Dermis microvascular lymphatic vessel endothelial cell (primary cell): ENCODE results near the gene OPALIN. TPM values are rescaled to one million over a fixed set of nuclear protein-coding genes. Genes with fewer than 3 reads are reported as not detected.

Experiments used
- DNase-seq, 2 donors: peaks; one replicate each; pipeline versions ENCODE4 v3.0.0 to v3.0.0-alpha.2; 2010; ENCODE audit warnings: low read depth in 2 of 2
- total RNA-seq: library from RNA; depleted of rRNA; stranded (reverse); fragments of >200 nt; gene quantifications from 2 replicates; pipeline ENCODE4 v1.2.1, GENCODE V29; 2014

Gene OPALIN, protein sequence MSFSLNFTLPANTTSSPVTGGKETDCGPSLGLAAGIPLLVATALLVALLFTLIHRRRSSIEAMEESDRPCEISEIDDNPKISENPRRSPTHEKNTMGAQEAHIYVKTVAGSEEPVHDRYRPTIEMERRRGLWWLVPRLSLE
- not detected in 2 replicates for total RNA-seq

DNA sequence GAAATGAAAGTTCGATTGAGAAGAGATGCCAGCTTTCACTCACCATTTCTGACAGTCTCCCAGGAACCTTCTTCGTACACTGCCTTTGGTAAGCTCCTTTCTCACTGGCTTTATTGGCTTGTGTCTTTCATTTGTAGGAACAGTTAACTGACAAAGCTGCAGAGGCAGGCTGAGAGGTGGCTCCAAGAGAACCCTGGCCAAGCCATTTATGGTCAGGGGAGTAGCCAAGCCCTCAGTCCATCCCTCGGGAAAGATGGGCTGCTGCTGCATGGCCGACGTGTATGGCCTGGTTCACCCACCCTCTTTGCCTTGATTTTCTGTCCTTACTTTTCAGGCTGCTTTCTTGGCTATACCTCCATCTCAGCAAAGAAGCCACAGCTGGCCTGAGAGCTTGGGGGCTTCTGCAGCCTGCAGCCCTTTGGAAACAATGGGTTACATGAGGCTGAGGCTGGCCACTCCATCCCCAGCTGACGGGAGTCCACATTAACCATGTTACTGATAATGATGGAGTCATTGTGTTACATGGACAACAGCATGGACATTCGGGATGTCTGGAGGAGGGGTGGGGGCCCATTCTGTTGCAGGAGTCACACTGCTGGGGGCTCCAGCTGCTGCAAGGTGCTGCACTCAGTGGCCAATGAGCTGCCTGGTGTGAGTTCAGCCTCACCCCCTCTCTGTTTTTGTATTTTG is at the start of gene OPALIN:
Gene OPALIN, minus strand, starts transcription at position 152 of the 690 bp plus-strand sequence. Its CDS starts 106 bp downstream, at position 46.
- no peak for DNase-seq

DNA sequence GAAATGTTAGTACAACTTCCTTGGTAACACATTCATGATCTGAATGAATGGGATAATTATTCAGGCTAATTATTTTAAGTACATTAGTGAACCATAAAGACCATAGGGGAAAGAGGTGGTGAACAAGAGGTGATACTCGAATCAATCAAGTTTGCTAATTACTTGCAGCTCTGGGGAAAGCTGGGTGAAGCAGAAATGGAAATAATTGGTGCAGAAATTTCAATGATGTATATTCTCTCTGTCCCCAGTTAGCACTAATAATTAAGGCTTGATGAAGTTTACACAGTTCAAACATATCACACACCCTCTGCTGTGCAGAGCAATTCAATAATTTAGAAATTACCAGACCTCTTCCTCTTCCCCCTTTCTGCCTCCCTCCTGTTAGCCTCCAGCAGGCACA is 49.4 kb upstream of the OPALIN start:
- no peak for DNase-seq

DNA sequence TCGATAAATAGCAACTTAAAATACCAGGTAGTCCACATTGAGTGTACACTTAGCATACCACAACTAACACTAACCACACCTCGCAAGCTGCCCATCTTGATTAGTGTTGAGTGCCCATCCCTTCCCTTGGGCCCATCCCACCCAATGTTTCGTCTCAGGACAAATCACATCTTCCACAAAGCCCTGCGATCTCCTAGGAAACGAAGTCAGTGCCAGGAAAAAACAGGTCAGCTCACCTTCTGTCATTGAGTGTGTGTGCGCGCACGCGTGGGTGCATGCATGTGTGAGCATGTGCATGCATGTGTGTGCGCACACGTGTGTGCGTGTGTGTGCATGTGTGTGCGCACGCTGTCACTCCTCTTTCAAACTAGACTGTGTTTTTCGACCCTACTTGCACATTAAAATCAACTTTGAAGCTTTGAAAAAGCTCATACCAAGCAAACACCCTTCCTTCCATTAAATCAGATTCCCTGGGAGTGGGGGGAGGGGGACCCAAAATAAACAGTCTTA is 48.8 kb upstream of the OPALIN start:
- DNase-seq, result no peak

DNA sequence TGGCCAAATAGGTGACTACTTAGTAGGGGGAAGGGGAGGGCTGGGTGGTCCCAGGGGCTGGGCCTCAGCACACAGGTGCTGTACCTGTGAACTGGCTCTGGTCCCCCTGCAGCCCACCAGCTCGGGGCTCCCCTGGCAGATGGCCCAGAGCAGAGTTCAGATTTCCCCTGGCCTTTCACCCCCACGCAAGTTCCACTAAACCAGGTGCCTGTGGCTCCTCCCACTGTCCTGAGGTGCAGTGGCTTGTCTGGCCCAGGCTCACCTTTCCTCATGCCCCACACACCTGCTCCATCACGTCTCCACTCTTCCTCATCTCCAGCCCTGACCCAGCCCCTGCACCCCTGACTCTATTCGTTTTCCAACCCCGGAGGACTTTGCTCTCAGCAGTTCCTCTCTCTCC is 47.3 kb upstream of the OPALIN start:
- DNase-seq, result no peak

DNA sequence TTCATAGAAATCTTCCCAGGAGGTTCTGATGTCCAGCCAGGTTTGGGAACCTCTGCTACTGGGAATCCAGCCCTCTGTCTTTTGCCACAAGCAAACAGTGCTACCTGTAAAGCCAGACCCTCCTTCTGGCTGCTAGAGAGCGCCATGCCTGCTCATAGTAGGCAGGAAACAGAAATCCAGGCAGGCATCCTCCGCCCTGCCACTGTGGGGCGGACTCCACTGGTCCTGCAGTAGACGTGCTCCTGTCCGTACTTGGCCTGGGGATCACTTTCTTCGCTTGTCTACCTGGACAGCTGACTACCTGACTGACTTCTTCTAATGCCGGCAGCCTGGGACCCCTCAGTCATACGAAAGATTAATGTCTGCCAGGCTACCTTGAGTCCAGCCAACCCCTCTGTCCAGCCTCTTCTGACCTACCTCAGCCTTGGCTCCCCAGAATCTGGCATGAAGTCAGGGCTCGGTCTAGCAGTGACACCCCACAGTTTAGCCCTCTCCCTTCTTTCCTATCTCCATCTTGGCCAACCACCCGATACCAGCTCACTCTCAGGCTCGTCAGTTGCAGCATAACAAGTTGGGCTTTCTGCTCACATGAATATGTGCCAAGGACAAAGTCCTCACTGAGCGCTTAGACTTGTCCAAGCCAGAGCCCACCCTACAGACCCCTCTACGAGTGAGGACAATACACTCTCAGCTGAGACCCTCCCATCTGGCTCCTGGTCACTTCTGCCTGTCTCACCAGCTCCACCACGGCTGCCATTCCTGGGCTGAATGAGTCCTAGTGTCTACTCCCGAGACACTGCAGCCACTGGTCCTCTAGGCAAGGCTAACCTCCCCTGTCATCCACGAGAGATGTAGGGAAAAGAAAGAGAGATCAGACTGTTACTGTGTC is 43.9 kb upstream of the OPALIN start:
- no peak for DNase-seq

DNA sequence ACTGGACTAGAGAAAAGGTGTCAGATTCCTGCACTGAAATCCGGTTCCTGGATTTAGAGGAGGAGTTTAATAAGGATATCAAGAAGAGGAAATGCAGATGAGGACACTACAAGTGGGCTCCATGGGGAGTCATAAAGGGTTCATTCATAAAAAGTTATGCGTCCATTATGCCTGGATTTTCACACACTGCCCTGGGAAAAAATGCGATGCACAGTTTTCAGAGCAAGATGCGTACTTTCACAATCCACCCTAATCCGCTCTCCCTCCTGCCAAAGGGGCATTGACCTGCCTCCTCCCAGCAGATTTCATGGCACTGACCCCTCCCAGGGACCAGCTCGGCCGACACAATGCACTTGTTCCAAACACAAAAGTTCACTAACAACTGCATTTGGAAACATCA is 42.2 kb upstream of the OPALIN start:
- no peak for DNase-seq

DNA sequence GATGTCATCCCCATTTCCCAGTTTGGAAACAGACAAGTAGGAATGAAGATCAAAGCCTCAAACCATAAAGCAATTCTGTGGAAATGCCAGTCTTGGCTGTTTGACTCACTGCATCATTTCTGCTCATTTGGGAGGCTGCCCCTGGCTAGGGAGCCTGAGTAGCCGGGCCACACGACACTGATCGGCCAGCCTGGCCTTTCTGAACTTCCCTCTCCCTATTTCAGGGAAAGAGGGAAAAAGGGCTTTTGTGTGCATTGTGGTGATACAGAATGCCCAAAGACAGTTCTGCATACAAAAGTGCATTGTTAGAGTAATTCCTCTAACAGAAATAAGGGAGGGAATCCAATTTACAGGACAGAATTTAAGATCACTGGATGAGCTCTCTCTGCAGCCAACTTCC is 41.7 kb upstream of the OPALIN start:
- DNase-seq, result no peak

DNA sequence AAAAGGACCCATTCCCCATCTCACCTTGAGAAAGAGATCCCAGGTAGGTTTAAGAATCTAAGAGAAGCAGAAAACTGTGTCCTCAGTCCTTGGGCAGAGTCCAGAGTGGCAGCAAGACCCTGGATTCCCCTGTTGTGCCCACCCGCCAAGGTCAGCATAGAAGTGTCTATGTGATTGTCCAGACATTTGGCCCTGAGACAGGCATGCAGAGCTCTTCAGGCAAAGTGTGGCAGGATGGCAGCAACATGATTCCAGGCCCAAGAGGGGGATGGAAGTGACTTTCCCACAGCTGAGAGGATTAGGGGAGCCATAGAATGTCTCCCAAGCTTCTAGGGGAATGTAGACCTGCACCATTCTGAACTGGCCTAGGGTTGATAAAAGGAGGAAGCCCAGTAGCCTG is 39.1 kb upstream of the OPALIN start:
- DNase-seq, result no peak

DNA sequence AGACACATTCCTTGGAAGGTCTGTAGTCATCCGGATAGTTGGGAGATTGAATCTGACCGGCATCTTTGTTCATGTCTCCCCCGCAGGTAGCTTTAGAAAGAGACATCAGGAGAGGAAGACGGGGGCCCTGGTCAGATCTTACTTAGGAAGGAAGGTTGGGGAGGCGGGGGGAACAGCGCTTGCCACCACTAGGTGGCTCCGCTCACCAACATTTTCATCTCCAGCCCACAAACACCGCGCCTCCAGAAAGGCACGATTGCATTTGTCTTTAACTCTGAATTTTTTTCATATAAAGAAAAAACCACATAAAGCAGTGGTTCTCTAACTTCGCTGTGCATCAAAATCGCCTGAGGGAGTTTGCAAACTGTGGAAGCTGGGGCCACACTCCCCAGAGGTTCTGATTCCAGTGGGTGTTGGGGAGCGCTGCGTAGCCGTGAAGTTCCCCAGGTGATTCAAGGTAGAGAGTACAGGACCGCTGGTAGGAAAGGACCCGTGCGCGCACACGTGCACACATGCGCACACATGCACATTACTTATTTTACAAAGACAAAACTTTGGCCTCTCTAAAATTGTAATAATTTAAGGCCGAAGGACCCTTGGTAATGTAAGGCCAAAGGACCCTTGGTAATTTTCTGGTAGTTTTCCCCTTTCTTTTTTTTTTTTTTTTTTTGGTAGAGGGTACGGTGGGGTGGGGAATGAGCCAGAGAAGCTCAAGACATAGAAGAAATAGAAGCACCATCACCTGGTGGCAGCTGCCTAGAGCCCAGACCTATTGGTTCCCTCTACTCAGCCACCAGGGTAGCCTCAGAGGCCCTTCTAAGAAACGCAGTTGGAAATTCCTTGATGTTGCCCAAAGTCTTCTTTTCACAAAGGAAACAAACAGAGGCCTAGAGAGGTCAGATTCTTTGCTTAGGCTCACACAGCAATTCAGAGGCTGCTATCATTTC is 37.4 kb upstream of the OPALIN start:
- peak; percentile 54 to 72 for DNase-seq

DNA sequence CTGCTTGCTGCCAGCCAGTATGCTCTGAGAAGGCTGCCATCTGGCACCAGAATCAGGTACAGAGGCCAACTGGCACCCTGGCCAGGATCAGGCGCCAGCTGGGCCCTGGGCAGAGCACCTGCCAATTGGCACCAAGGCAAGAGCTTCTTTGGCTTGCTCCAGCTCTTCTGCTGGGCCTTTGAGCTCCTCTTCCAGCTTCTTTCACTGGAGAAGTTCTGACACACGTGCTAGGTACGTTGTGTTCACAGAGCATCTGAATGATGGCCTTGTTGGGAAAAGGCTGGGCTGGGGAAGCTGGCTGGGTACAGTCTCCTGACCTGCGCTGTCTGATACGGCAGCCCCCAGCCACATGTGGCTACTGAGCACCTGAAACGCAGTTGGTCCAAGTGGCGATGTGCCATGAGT is 31.7 kb upstream of the OPALIN start:
- DNase-seq, result no peak

DNA sequence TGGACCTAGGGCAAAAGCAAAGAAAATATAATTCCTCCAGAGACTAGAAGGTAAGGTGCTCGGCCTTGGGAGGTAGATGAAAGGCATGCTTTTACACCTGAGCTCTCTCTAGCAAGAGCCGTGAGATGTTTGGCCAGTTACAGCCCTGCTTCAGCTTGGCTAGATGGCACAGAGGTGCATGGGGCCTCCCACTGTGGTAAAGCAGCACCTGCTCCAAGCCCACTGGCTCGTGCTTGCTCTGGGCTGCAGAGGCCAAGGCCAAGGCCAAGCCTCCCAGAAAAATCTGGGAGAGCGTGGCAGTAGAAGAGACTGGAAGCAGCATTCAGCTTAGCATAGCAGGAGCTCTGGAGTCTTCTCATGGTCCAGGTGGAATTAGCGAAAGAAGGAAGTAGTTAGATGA is 31.0 kb upstream of the OPALIN start:
- no peak for DNase-seq

DNA sequence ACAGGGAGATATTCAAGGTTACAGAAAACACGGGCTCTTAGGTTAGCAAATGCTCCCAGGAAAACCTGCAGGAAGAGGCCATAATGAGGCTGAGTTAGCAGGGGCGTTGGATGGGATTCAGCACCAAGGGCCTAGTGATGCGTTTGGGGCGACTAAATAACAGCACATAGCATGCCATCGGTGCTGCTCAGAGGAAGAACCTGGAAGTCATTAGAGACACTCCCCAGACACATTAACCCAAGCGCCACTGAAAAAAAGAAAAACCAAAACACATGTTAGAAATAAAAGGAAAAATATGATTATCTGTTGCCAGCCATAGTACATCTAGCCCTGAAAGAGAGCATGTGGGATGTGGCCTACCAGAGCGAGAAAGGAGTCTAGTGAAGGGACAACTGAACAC is 28.8 kb upstream of the OPALIN start:
- no peak for DNase-seq

DNA sequence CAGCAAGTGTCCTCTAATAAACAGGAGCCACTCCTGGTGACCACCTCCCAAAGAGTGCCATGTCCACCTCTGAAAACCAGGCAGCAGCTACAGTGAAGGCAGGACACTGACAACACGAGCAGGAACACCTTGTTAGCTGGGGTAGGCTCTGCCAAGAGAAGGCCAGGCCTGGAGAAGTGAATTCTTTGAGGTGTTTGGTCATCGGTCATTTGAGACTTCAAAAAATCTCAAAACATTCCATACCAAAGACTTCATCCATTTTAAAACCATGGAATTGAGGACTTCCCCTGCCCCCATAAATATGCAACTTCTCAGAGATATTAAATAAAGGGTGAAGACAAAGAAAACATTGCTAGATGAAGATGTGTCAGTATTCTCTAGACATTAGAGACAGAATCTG is 28.4 kb upstream of the OPALIN start:
- DNase-seq, result no peak

DNA sequence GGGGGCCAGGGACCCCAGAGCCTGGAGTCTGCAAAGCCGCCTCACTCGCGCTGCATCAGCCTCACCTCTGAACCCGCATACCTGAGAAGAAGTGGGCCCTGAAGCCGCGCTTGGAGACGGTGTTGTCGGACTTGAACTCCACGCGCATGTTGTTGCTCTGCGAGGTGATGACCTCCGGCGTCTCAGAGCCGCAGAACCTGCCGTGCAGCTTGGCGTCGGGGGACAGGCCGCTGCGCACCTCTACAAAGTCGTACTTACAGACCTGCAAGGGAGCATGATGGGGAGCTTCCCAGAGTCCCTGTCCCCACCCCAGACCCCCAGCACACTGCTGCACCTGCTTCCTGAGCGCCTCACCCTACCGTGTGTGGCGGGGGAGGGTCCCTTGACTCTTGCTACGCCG is 25.7 kb upstream of the OPALIN start:
- no peak for DNase-seq

DNA sequence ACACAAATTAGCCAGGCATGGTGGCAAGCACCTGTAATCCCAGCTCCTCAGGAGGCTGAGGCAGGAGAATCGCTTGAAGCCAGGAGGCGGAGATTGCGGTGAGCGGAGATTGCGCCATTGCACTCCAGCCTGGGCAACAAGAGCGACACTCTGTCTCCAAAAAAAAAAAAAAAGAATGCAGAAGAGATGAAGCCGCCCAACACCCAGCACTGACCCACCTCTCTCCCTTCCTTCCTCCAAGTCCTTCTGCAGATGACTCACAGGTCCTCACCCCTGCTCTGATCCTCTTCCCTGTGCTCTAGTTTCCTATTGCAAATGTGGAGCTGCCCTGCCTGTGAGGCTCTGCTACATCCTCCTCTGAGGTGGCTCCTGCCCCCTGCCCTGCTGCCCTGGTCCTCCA is 22.0 kb upstream of the OPALIN start:
- no peak for DNase-seq

DNA sequence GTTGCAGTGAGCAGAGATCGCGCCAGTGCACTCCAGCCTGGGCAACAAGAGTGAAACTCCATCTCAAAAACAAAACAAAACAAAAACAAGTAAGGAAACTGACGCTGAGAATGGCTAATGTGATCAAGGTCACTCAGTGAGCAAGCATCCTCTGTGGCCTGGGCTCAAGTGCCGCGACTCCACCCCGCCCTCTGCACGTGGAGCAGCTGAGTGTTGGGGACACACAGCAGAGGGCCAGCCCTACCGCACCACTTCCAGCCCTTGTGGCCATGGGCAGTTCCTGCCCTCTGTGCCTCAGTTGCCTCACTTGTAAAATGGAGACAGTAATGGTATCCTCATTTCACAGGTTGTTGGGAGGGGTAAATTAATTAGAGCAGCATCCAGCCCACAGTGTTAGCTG is 21.0 kb upstream of the OPALIN start:
- no peak for DNase-seq

DNA sequence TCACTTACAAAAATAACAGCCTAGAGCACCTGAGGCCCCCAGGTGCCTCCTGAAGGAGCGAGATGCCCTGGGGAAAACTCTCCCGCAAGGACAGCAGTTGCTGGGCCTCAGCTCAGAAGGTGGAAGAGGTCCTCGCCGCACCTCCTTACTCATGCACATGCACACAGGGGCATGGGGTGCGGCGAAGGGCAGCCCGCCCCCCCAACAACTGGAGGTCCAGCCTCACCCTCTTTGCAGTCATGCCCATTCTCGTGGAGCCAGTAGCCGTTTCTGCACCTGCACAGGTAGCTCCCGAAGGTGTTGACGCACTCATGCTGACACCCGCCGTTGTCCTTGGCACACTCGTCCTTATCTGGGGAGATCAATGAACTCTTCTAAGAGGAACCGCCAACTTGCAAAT is 19.9 kb upstream of the OPALIN start:
- DNase-seq, result no peak

DNA sequence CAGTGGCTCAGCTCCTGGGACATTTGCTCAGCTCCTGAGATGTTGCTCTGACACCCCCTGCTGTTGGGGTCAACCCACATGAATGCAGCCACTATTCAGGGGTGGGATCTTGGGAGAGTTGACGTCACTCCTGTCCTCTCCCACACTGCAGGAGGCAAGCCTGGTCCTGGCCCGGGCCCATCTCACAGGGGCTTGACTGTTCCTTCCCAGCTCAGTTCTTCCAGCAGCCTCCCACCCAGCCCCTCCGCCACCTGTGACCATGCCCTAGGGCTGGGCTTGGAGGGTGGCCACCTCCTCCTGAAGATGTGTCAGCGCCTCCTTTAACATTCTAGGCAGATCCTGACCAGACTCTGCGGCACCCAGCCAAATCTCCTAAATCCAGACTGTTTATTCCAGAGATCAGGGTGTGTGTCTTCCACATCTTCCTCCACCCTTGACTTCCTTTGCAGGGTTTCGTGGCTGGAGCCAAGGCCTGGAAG is 19.1 kb upstream of the OPALIN start:
- DNase-seq, result no peak

DNA sequence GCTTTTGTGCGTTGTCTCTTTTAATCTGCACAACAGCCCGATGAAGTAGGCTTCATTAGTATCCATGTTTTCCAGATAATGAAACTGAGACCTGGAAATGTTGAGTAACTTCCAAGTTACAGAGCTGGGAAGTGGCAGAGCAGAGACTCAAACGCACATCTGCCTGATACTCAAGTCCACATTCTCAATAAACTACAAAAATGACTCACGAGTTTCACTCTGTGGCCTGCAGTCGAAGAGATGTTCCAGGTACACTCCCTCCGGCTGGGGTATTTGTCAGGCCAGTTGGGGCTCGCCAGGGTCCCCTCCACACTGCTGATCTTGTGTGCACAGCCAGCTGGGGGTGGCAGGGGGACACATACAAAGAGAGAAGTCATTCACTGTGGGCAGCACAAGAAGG is 17.7 kb upstream of the OPALIN start:
- DNase-seq, result no peak

DNA sequence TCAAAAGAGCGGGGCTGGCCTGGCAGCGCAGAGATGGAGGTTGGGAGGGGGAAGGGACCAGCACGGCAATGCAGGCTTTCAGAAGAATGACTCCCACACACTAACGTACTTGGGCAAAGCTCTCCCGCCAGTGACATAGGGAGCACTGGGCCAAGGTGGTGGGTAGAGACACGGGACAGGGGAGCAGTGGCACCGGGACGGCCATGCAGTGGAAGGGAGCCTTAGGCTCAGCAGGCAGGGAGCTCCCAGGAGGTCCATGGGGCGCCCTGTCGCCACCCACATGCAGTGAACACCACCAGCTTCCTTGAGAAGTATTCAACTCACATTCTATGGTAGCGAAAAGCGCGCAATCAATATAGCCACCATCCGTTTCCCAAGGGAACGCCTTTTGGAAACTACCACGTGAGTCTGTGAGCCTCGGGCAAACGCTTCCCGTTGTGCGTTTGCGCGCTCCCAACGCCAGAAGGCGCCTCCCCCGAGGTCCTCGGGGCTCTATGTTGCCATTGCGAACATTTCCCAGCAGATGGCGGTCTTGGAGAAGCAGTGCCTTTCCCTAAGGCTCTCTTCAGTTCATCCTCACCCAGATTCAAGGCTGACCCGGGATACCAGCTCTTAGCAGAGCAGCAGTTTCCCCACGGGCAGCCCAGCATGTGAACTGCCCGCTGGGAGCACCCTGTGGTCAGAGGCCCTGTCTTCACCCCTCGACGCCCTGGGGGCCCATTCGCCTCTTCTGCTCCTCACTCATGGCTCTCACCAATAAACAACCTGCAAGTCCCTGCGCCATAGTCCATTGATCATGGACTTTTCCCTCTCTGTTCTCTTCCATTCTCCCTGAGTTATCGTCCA is 16.4 kb upstream of the OPALIN start:
- peak; percentile 52 to 83 for DNase-seq
